Measurements from ENCODE around the gene GRID2.

DNA sequence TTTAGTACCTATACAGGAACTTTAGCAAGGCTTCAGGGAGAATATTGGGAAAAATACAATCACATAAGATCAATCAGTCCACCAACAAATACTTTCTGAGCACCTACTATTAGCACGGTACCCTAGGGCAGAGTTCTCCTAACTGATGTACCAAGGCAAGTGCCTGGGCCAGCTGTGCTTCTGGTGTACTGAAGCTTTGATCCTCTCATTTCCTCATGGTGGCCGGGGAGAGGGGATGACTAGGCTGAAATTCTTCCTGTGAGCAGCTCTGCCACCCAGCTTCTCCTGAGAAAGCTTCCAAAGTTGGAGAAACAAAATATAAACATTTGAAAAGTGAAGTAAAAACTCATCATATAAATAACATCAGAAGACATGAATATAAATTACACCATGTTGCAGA lies 1475.5 kb downstream of the GRID2 start:
- TF ChIP-seq, protein P1, sequence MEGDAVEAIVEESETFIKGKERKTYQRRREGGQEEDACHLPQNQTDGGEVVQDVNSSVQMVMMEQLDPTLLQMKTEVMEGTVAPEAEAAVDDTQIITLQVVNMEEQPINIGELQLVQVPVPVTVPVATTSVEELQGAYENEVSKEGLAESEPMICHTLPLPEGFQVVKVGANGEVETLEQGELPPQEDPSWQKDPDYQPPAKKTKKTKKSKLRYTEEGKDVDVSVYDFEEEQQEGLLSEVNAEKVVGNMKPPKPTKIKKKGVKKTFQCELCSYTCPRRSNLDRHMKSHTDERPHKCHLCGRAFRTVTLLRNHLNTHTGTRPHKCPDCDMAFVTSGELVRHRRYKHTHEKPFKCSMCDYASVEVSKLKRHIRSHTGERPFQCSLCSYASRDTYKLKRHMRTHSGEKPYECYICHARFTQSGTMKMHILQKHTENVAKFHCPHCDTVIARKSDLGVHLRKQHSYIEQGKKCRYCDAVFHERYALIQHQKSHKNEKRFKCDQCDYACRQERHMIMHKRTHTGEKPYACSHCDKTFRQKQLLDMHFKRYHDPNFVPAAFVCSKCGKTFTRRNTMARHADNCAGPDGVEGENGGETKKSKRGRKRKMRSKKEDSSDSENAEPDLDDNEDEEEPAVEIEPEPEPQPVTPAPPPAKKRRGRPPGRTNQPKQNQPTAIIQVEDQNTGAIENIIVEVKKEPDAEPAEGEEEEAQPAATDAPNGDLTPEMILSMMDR (conservative IDR thresholded peaks at IDR 0.05), result no peak
- no peak for TF ChIP-seq ZFX (IDR thresholded peaks at IDR 0.05)
